NCI-H345 treated with DMSO at 0.1 percent for 48 hours (cell line): ENCODE measurements around the gene CDC6.

ENCODE experiments used
- DNase-seq: peaks from one replicate; lab custom pipeline; 2025; ENCODE audit not compliant: unreplicated experiment; lab: John Stamatoyannopoulos, UW

The CDC6 gene

GRCh38 chr17:40287494-40288369 is at the start of gene CDC6:
CDC6 (plus strand) TSS chr17:40287879; CDS start chr17:40289421, 1,542 bp downstream.
- peak; percentile 99 for DNase-seq

- no peak for DNase-seq
These were observed 46.3 kb upstream of the CDC6 start for GRCh38 chr17:40241252-40241834.

- DNase-seq: no peak
These were observed 44.9 kb upstream of the CDC6 start for GRCh38 chr17:40242774-40243173.

- no peak for DNase-seq
These were observed 43.9 kb upstream of the CDC6 start for GRCh38 chr17:40243761-40244160.

GRCh38 chr17:40244255-40244654 is 43.4 kb upstream of the CDC6 start:
- DNase-seq: no peak

GRCh38 chr17:40247926-40248495 is 39.7 kb upstream of the CDC6 start:
- no peak for DNase-seq

- DNase-seq: no peak
These were observed 39.2 kb upstream of the CDC6 start for GRCh38 chr17:40248507-40248906.

- no peak for DNase-seq
These were observed 36.1 kb upstream of the CDC6 start for GRCh38 chr17:40251576-40251975.

- DNase-seq: no peak
These were observed 34.1 kb upstream of the CDC6 start for GRCh38 chr17:40253565-40253964.

- DNase-seq: no peak
These were observed 28.2 kb upstream of the CDC6 start for GRCh38 chr17:40259505-40259904.

GRCh38 chr17:40260528-40260927 is 27.2 kb upstream of the CDC6 start:
- DNase-seq: no peak

- no peak for DNase-seq
These were observed 23.1 kb upstream of the CDC6 start for GRCh38 chr17:40264458-40265185.

- DNase-seq: no peak
These were observed 22.3 kb upstream of the CDC6 start for GRCh38 chr17:40265337-40265736.

GRCh38 chr17:40266882-40267281 is 20.8 kb upstream of the CDC6 start:
- DNase-seq: no peak

GRCh38 chr17:40268141-40268712 is 19.5 kb upstream of the CDC6 start:
- DNase-seq: no peak

- no peak for DNase-seq
These were observed 9.3 kb upstream of the CDC6 start for GRCh38 chr17:40278414-40278813.

GRCh38 chr17:40279402-40279801 is 8.3 kb upstream of the CDC6 start:
- DNase-seq: no peak

GRCh38 chr17:40281663-40282062 is 6.0 kb upstream of the CDC6 start:
- no peak for DNase-seq

GRCh38 chr17:40283662-40284061 is 4.0 kb upstream of the CDC6 start:
- no peak for DNase-seq

- DNase-seq: no peak
These were observed 3.5 kb upstream of the CDC6 start for GRCh38 chr17:40284085-40284713.

GRCh38 chr17:40286473-40286872 is 1.2 kb upstream of the CDC6 start:
- DNase-seq: no peak
